CD4-positive, alpha-beta T cell treated with Interleukin-17A for 1 hour (primary cell): ENCODE data around the gene NCOA5.

ENCODE experiments used
- DNase-seq: peaks from one replicate; pipeline ENCODE4 v3.0.0-alpha.2; 2020

Gene NCOA5

GRCh38 chr20:46011631-46012482 lies 77.9 kb downstream of the NCOA5 start:
- peak; percentile 30 for DNase-seq
